Lower leg skin (tissue), 4 donors: ENCODE results near the gene CEP250. TPM values are rescaled to one million over a fixed set of nuclear protein-coding genes. Genes with fewer than 3 reads are reported as not detected.

Experiments
- DNase-seq, 2 donors: peaks; one replicate each; pipeline ENCODE4 v3.0.0-alpha.2; 2019; ENCODE audit warnings: low spot score in 2 of 2
- H3K4me3 ChIP-seq: fragments of 200-600 bp; sonication (generic); 2 replicates; pipeline ENCODE4 v1.5.1; 2017; ENCODE audit warnings: mild to moderate bottlenecking, low read depth; ENCODE audit not compliant: poor library complexity, severe bottlenecking
- CTCF ChIP-seq, 3 donors: fragments of 450-650 bp; IDR thresholded peaks; one replicate each; pipeline ENCODE4 v1.5.1; 2016; ENCODE audit warnings: antibody characterized with exemption in 3 of 3, mild to moderate bottlenecking in 3 of 3, moderate library complexity in 2 of 3
- POLR2A ChIP-seq, 2 donors: fragments of 450-650 bp; IDR thresholded peaks; one replicate each; pipeline ENCODE4 v1.6.1; 2016 to 2017; ENCODE audit warnings: antibody characterized with exemption in 2 of 2, mild to moderate bottlenecking in 1 of 2, moderate library complexity in 1 of 2
- WGBS, 2 donors: methylation state at CpG; one replicate each; pipeline ENCODE4 v1.1.5; 2018; 5-methylcytosine and 5-hydroxymethylcytosine counted together
- intact Hi-C: fragments of 100-400 bp; cut with DNase I; formaldehyde crosslinking; loops from one replicate; pipeline ENCODE4 v1.15.0; 2023; ENCODE audit warnings: low total_unique reads
- total RNA-seq, 4 donors: library from RNA; depleted of rRNA; stranded (reverse); fragments of >200 nt; gene quantifications; one replicate each; pipeline ENCODE4 v1.1.0, GENCODE V29; 2016

CEP250 gene
- total RNA-seq, 4 donors from 2014 or later, result 17.9 to 49.5 (median 28.9) TPM

DNA sequence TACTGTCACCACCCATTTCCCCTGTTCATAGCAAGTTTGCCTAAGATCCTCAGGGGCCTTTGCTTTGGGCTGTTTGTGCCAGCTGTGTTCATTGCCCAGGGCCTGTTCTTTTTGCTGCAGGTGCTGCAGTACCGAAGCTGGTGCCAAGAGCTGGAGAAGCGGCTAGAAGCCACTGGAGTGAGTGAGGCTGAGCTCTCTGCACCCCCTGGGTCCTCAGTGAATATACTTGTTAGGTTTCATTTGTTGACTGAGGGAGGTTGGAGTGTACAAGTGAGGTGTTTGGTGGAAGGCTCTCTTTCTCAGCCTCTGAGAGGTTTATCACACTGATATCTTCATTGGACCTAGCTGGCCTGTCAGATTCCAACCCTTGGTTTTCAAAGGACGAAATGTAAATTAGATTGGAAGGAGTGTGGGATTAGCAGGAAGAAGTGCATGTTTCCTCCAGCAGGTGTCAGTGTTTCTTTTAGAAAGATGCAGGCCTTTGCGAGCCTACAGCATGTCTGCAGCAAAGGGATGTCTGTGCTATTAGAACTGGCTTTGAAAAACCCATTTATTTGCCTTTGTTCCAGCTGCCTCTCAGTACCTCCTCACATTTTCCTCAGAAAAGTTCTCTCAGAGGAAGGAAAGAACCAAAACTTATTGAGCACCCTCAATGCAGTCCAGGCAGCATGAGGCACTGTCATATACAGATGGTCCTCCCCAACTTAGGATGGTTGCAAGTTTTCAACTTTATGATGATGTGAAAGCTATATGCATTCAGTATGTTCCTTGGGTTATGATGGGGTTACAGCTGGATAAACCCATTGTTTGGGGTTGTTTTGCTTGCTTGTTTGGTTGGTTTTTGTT, 8.3 kb downstream of the CEP250 start:
- intact Hi-C loops, result no loop called here
- peak in 1 of 2 donors; percentile 41 for DNase-seq
- WGBS, 2 donors, result 33 to 47% methylated on average over 4 of the region's 4 CpGs
- H3K4me3 ChIP-seq, result no peak overlapping the region
- no peak for TF ChIP-seq POLR2A (IDR thresholded peaks at IDR 0.05)
- peak in 1 of 3 donors; percentile 30 for TF ChIP-seq CTCF (IDR thresholded peaks at IDR 0.05)

- no peak for DNase-seq
- WGBS, 2 donors, result 38 to 48% methylated on average over 6 of the region's 6 CpGs
- no peak for TF ChIP-seq CTCF (IDR thresholded peaks at IDR 0.05)
- TF ChIP-seq POLR2A (IDR thresholded peaks at IDR 0.05), result no peak
- H3K4me3 ChIP-seq, result no peak overlapping the region
- intact Hi-C loops, result no loop called here
These were observed 10.6 kb downstream of the CEP250 start for GRCh38 chr20:35465976-35466375.

DNA sequence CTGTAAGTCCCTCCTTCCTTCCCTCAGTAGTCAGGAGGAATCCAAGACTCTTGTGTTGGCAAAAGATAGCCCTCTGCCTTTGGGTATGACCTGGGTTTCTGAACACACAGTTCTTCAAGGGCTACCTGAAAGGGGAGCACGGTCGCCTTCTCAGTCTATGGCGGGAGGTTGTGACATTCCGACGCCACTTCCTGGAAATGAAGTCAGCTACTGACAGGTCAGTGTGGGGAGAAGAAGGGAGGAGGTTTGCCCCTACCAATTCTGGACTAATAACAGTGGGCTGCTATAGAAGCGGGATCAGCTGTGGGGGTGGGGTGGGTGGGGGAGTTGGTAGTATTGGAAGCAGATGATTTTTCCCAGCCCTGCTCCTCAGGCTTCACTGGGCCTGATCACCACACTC, 11.5 kb downstream of the CEP250 start:
- WGBS, 2 donors, result 90 to 91% methylated on average over 6 of the region's 6 CpGs
- TF ChIP-seq CTCF (IDR thresholded peaks at IDR 0.05), result no peak
- TF ChIP-seq POLR2A (IDR thresholded peaks at IDR 0.05), result no peak
- no peak for DNase-seq
- intact Hi-C loops, result no loop called here
- no peak overlapping the region for H3K4me3 ChIP-seq

DNA sequence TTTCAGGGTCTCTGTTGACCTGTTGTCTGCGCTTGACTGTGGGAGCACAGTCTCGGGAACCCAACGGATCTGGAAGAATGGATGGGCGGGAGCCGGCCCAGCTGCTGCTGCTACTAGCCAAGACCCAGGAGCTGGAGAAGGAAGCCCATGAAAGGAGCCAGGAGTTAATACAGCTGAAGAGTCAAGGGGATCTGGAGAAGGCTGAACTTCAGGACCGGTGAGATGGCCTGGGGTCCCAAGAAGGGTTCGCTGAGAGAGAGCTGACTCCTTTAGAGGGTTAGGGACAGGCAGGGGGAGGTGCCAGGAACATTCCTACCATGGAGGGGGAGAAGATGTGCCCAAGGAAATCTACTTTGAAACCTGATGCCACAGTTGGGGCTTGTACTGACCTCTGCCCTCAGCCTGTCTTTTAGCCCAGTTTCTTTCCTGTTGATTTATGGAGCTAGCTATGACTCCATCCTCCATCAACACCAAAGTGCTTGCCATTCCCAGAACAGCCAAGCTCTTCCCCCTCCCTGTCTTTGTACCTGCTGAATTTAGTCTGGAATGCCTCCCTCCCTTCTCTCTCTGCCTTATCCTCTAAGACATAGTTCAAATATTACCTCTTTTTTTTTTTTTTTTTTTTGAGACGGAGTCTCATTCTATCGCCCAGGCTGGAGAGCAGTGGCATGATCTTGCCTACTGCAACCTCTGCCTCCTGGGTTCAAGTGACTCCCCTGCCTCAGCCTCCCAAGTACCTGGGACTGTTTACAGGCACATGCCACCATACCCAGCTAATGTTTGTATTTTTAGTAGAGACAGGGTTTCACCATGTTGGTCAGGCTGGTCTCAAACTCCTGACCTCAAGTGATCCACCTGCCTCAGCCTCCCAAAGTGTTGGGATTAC, 12.2 kb downstream of the CEP250 start:
- no peak for DNase-seq
- WGBS, 2 donors, result 83% methylated on average over 9 of the region's 9 CpGs
- TF ChIP-seq CTCF (IDR thresholded peaks at IDR 0.05) (no peak), POLR2A (IDR thresholded peaks at IDR 0.05) (no peak)
- intact Hi-C loops, result no loop called here
- no peak overlapping the region for H3K4me3 ChIP-seq

DNA sequence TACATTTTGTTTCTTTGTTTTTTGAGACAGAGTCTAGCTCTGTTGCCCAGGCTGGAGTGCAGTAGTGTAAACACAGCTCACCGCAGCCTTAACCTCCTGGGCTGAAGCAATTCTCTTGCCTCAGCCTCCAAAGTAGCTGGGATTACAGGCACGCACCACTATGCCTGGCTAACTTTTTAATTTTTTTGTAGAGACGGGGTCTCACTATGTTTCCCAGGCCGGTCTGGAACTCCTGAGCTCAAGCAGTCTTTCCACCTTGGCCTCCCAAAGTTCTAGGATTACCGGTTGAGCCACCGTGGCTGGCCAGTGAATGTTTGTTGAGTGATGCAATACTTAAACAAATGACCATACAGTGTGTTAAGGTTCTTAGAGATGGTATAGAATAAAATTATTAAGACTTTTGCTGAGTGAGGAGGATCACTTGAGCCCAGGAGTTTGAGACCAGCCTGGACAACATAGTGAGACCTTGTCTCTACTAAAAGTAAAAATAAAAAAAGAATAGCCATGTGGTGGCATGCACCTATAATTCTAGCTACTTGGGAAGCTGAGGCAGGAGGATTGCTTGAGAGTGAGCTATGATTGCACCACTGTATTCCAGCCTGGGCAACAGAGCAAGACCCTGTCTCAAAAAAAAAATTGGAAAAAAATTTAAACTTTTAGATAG, 13.4 kb downstream of the CEP250 start:
- H3K4me3 ChIP-seq, result no peak overlapping the region
- WGBS, 2 donors, result 78% methylated on average over 6 of the region's 6 CpGs
- DNase-seq, result no peak
- TF ChIP-seq POLR2A (IDR thresholded peaks at IDR 0.05) (no peak), CTCF (IDR thresholded peaks at IDR 0.05) (no peak)
- intact Hi-C loops, result no loop called here
